ENCODE results near the gene TMEM175. TPM values are rescaled to one million over a fixed set of nuclear protein-coding genes. Genes with fewer than 3 reads are reported as not detected.
A peak's percentile ranks its signal among the peaks of the same experiment; 100 is the strongest.

The TMEM175 gene
- total RNA-seq, 1 donor from 2014 or later: 56.5 TPM

GRCh38 chr4:1002131-1002630 is 69.9 kb downstream of the TMEM175 start:
- Histone ChIP-seq H3K4me1 (peaks cover 30% of the 10 kb centered on the region), H3K36me3 (no peaks in the 10 kb centered on the region), H3K4me3 (peak overlapping the region in 1 of 2 donors; percentile 33), H3K27ac (no peak overlapping the region), H3K27me3 (peaks cover 21% of the 10 kb centered on the region), H3K9me3 (no peaks in the 10 kb centered on the region)
- intact Hi-C loops (cut with DNase I): no loop called here
- no peak for DNase-seq (ENCODE audit: extremely low spot score in 2 of 2)
- TF ChIP-seq POLR2AphosphoS5 (IDR thresholded peaks at IDR 0.05; ENCODE audit: insufficient read depth in 1 of 2, low read depth in 1 of 2) (no peak), POLR2A (IDR thresholded peaks at IDR 0.05) (no peak)
- TF ChIP-seq, protein P1, sequence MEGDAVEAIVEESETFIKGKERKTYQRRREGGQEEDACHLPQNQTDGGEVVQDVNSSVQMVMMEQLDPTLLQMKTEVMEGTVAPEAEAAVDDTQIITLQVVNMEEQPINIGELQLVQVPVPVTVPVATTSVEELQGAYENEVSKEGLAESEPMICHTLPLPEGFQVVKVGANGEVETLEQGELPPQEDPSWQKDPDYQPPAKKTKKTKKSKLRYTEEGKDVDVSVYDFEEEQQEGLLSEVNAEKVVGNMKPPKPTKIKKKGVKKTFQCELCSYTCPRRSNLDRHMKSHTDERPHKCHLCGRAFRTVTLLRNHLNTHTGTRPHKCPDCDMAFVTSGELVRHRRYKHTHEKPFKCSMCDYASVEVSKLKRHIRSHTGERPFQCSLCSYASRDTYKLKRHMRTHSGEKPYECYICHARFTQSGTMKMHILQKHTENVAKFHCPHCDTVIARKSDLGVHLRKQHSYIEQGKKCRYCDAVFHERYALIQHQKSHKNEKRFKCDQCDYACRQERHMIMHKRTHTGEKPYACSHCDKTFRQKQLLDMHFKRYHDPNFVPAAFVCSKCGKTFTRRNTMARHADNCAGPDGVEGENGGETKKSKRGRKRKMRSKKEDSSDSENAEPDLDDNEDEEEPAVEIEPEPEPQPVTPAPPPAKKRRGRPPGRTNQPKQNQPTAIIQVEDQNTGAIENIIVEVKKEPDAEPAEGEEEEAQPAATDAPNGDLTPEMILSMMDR (IDR thresholded peaks at IDR 0.05): no peak

- Histone ChIP-seq H3K27ac (no peak overlapping the region), H3K4me1 (peaks cover 26% of the 10 kb centered on the region), H3K9me3 (no peaks in the 10 kb centered on the region), H3K27me3 (peaks cover 21% of the 10 kb centered on the region), H3K36me3 (no peaks in the 10 kb centered on the region), H3K4me3 (peak overlapping the region in 1 of 2 donors; percentile 33)
- no peak for DNase-seq (ENCODE audit: extremely low spot score in 2 of 2)
- intact Hi-C loops (cut with DNase I): no loop called here
- TF ChIP-seq POLR2AphosphoS5 (IDR thresholded peaks at IDR 0.05; ENCODE audit: insufficient read depth in 1 of 2, low read depth in 1 of 2) (no peak), POLR2A (IDR thresholded peaks at IDR 0.05) (no peak)
- TF ChIP-seq, protein P1 (IDR thresholded peaks at IDR 0.05): no peak
Measured at GRCh38 chr4:1002631-1003251, 70.5 kb downstream of the TMEM175 start.

DNA sequence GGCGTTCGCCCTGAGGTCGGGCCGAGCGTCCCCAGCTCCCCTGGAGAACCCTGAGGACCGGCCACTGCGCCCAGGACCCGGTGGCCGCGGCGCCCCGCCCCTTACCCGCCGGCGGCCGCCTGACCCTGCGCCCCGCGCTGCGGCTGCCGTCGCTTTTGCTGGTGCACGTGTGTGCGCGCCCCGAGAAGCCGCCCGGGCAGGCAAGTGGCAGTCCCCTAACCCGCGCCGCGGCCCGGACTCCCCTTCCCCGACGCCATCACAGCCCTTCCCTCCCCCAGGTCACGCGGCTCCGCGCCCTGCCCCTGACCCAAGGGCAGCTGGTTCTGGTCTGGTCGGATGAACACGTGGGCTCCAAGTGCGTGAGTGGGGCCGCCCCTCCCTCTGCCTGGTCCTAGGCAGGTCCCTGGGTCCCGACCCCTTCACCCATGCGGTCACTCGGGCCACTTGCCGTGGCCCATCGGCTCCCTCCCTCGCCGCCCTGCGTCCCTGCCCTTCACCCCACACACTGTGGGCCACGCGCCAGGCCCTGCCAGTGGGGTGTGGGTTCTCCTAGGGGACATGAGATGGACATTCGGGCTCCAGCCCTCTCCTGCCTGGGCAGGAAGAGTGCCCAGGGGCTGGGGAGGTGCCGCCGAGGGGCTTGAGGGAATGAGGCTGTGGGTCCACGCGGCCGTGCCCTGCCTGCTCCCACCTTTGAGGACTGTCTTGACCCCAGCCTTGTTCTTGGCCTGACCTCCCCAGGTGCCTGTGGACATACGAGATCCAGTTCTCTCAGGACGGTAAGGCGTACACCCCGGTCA is 71.2 kb downstream of the TMEM175 start:
- H3K4me3 ChIP-seq: peak overlapping the region in 1 of 2 donors; percentile 33

GRCh38 chr4:1004071-1004418 is 71.8 kb downstream of the TMEM175 start:
- DNase-seq (ENCODE audit: extremely low spot score in 2 of 2): no peak
- no peaks in the 10 kb centered on the region for H3K36me3 ChIP-seq
- H3K27ac ChIP-seq: no peak overlapping the region
- no peak overlapping the region for H3K4me3 ChIP-seq
- H3K27me3 ChIP-seq: peaks cover 21% of the 10 kb centered on the region
- no peak for TF ChIP-seq POLR2A (IDR thresholded peaks at IDR 0.05)
- TF ChIP-seq POLR2AphosphoS5 (IDR thresholded peaks at IDR 0.05; ENCODE audit: insufficient read depth in 1 of 2, low read depth in 1 of 2): no peak
- TF ChIP-seq, protein P1 (IDR thresholded peaks at IDR 0.05): no peak
- H3K4me1 ChIP-seq: peaks cover 25% of the 10 kb centered on the region
- intact Hi-C loops (cut with DNase I): no loop called here
- no peaks in the 10 kb centered on the region for H3K9me3 ChIP-seq

More for the DNA sequence above, 71.2 kb downstream of the TMEM175 start:
- TF ChIP-seq, protein P1 (IDR thresholded peaks at IDR 0.05): no peak
- no peak for TF ChIP-seq POLR2AphosphoS5 (IDR thresholded peaks at IDR 0.05; ENCODE audit: insufficient read depth in 1 of 2, low read depth in 1 of 2)
- no peak for TF ChIP-seq POLR2A (IDR thresholded peaks at IDR 0.05)
- intact Hi-C loops (cut with DNase I): no loop called here
- Histone ChIP-seq H3K27ac (no peak overlapping the region), H3K4me1 (peaks cover 20% of the 10 kb centered on the region), H3K27me3 (peaks cover 21% of the 10 kb centered on the region), H3K36me3 (no peaks in the 10 kb centered on the region), H3K9me3 (no peaks in the 10 kb centered on the region)
- DNase-seq (ENCODE audit: extremely low spot score in 2 of 2): no peak

Measured in vagina (tissue), 2 donors.